IMR-90 (cell line): ENCODE data around the gene SPCS2. TPM values are rescaled to one million over a fixed set of nuclear protein-coding genes. Genes with fewer than 3 reads are reported as not detected.

Experiments used
- ATAC-seq: fragments of 200-7000 bp; cut with Tn5 transposase; 2 replicates; pipeline ENCODE4 v1.9.1; 2020; ENCODE audit warnings: low read depth, mild to moderate bottlenecking, moderate library complexity
- BruUV-seq: library from RNA; stranded (reverse); fragments of 400-500 nt; replicated peaks from 2 replicates; lab custom pipeline; 2021; lab: Mats Ljungman, UMichigan
- CTCF ChIA-PET: fragments of 300-600 bp; formaldehyde crosslinking; extraction: SDS; loops from one replicate; lab custom pipeline; 2021; ENCODE audit warnings: antibody characterized with exemption; lab: Yijun Ruan, JAX
- POLR2A ChIA-PET: fragments of 300-600 bp; sonication (Branson Sonifier 250); formaldehyde crosslinking; loops from one replicate; lab custom pipeline; 2022; ENCODE audit warnings: antibody characterized with exemption; ENCODE audit not compliant: unreplicated experiment; lab: Charles Lee
- DNase-seq: peaks from one replicate; pipeline ENCODE4 v3.0.0; 2013
- H2AFZ ChIP-seq: replicated peaks from 2 replicates; pipeline ENCODE3; 2013; ENCODE audit warnings: low read length, mild to moderate bottlenecking; ENCODE audit not compliant: poor library complexity
- H2AK5ac ChIP-seq: 2 replicates; pipeline ENCODE4 v1.6.1; 2013; ENCODE audit warnings: low read depth, low read length, inconsistent platforms
- H2AK9ac ChIP-seq: replicated peaks from 2 replicates; pipeline ENCODE3; 2013; ENCODE audit warnings: mild to moderate bottlenecking, low read depth, low read length, moderate library complexity; ENCODE audit not compliant: poor library complexity
- H2BK120ac ChIP-seq: 2 replicates; pipeline ENCODE4 v1.6.1; 2013; ENCODE audit warnings: low read depth, low read length, inconsistent platforms
- H2BK15ac ChIP-seq: 3 replicates; pipeline ENCODE4 v1.6.1; 2013; ENCODE audit warnings: low read depth, low read length, inconsistent platforms
- H2BK20ac ChIP-seq: 2 replicates; pipeline ENCODE4 v1.6.1; 2013; ENCODE audit warnings: low read depth, mild to moderate bottlenecking, inconsistent platforms, low read length, moderate library complexity
- H2BK5ac ChIP-seq: 2 replicates; pipeline ENCODE4 v1.6.1; 2013; ENCODE audit warnings: mild to moderate bottlenecking, low read depth, low read length, inconsistent platforms; ENCODE audit not compliant: poor library complexity, severe bottlenecking
- H3K14ac ChIP-seq: replicated peaks from 2 replicates; pipeline ENCODE4 v1.6.1; 2013; ENCODE audit warnings: low read depth, low read length, inconsistent platforms
- H3K18ac ChIP-seq: 2 replicates; pipeline ENCODE4 v1.6.1; 2013; ENCODE audit warnings: low read depth, low read length, control low read depth
- H3K23ac ChIP-seq: 2 replicates; pipeline ENCODE4 v1.6.1; 2013; ENCODE audit warnings: low read depth, low read length, inconsistent platforms
- H3K27ac ChIP-seq: 2 replicates; pipeline ENCODE4 v1.5.1; 2013; ENCODE audit warnings: mild to moderate bottlenecking, control low read depth, low read length; ENCODE audit not compliant: insufficient read depth
- H3K27me3 ChIP-seq: 2 replicates; pipeline ENCODE4 v1.6.1; 2013; ENCODE audit warnings: low read length; ENCODE audit not compliant: control insufficient read depth, insufficient read depth
- H3K36me3 ChIP-seq: 2 replicates; pipeline ENCODE4 v1.6.1; 2013; ENCODE audit warnings: low read length, mixed read lengths; ENCODE audit not compliant: control insufficient read depth, insufficient read depth
- H3K4ac ChIP-seq: 2 replicates; pipeline ENCODE4 v1.6.1; 2013; ENCODE audit warnings: low read depth, low read length, inconsistent platforms
- H3K4me1 ChIP-seq: 2 replicates; pipeline ENCODE4 v1.6.1; 2013; ENCODE audit warnings: low read length, mixed read lengths; ENCODE audit not compliant: control insufficient read depth, insufficient read depth
- H3K4me2 ChIP-seq: 2 replicates; pipeline ENCODE4 v1.6.1; 2013; ENCODE audit warnings: low read depth, mild to moderate bottlenecking, control low read depth, low read length, moderate library complexity
- H3K4me3 ChIP-seq: 2 replicates; pipeline ENCODE4 v1.5.1; 2013; ENCODE audit warnings: low read depth, mild to moderate bottlenecking, control low read depth, low read length, moderate library complexity; ENCODE audit not compliant: insufficient read depth
- H3K56ac ChIP-seq: 2 replicates; pipeline ENCODE4 v1.6.1; 2013; ENCODE audit warnings: low read length, inconsistent platforms; ENCODE audit not compliant: insufficient read depth; ENCODE audit errors: extremely low read depth
- H3K79me1 ChIP-seq, 2 experiments: 2 replicates each; pipeline ENCODE4 v1.6.1; 2013; ENCODE audit warnings: low read length in 2 of 2, inconsistent platforms in 1 of 2, low read depth in 1 of 2
- H3K9ac ChIP-seq: 2 replicates; pipeline ENCODE4 v1.6.1; 2013; ENCODE audit warnings: low read depth, low read length, control low read depth
- H3K9me1 ChIP-seq: 2 replicates; pipeline ENCODE4 v1.6.1; 2013; ENCODE audit warnings: low read length, inconsistent platforms; ENCODE audit not compliant: insufficient read depth
- H3K9me3 ChIP-seq: 2 replicates; pipeline ENCODE4 v1.6.1; 2013; ENCODE audit warnings: low read length; ENCODE audit not compliant: control insufficient read depth, insufficient read depth
- H4K20me1 ChIP-seq: 2 replicates; pipeline ENCODE4 v1.6.1; 2013; ENCODE audit warnings: low read length, inconsistent platforms; ENCODE audit not compliant: insufficient read depth
- H4K5ac ChIP-seq: 2 replicates; pipeline ENCODE4 v1.6.1; 2013; ENCODE audit warnings: mild to moderate bottlenecking, low read depth, low read length, control low read depth
- H4K8ac ChIP-seq, 2 experiments: 2 replicates each; pipeline ENCODE4 v1.6.1; 2013; ENCODE audit warnings: low read depth in 2 of 2, low read length in 2 of 2, control low read depth in 1 of 2, inconsistent platforms in 1 of 2
- H4K91ac ChIP-seq: 2 replicates; pipeline ENCODE4 v1.6.1; 2013; ENCODE audit warnings: low read depth, low read length, inconsistent platforms; ENCODE audit not compliant: insufficient read depth
- BHLHE40 ChIP-seq: fragments of 150-350 bp; IDR thresholded peaks from 2 replicates; pipeline ENCODE4 v1.6.1; 2016; ENCODE audit warnings: mild to moderate bottlenecking, low read depth, low read length
- CEBPB ChIP-seq: IDR thresholded peaks from 2 replicates; pipeline ENCODE4 v1.6.1; 2012; ENCODE audit warnings: low read depth, low read length, improper control_type of control experiment
- CHD1 ChIP-seq: IDR thresholded peaks from 2 replicates; pipeline ENCODE4 v1.6.1; 2012; ENCODE audit warnings: low read depth, low read length, improper control_type of control experiment
- NFE2L2 ChIP-seq: fragments of 150-350 bp; IDR thresholded peaks from 2 replicates; pipeline ENCODE4 v1.6.1; 2016; ENCODE audit warnings: low read depth, mild to moderate bottlenecking, low read length
- RCOR1 ChIP-seq: IDR thresholded peaks from 2 replicates; pipeline ENCODE4 v1.6.1; 2012; ENCODE audit warnings: mild to moderate bottlenecking, low read length, improper control_type of control experiment; ENCODE audit not compliant: insufficient replicate concordance
- RFX5 ChIP-seq: IDR thresholded peaks from 2 replicates; pipeline ENCODE4 v1.8.0; 2012; ENCODE audit warnings: low read depth, mild to moderate bottlenecking, low read length, moderate library complexity
- SMC3 ChIP-seq: fragments of 150-350 bp; IDR thresholded peaks from 2 replicates; pipeline ENCODE4 v1.6.1; 2016; ENCODE audit warnings: low read depth, mild to moderate bottlenecking, antibody characterized with exemption, low read length, moderate library complexity
- WGBS, 2 experiments: methylation state at CpG; one replicate each; pipeline versions ENCODE4 v1.1.5 to v1.1.7; 2013; ENCODE audit warnings: missing lambda C conversion rate in 2 of 2; ENCODE audit not compliant: insufficient read length in 1 of 2; ENCODE audit errors: extremely low coverage in 2 of 2; 5-methylcytosine and 5-hydroxymethylcytosine counted together
- dilution Hi-C: fragments of 300-500 bp; cut with HindIII; formaldehyde crosslinking; loops from one replicate; pipeline ENCODE4 v1.14.3; 2018; ENCODE audit warnings: low sequenced_read_pairs; ENCODE audit not compliant: unreplicated experiment
- in situ Hi-C: fragments of 300-500 bp; cut with MboI; formaldehyde crosslinking; loops from 3 replicates; pipeline ENCODE4 v1.14.3; 2019; ENCODE audit warnings: low sequenced_read_pairs, inconsistent platforms, mixed read lengths
- intact Hi-C: fragments of 100-400 bp; cut with micrococcal nuclease; formaldehyde crosslinking; loops from 2 replicates; pipeline ENCODE4 v1.10.0; 2022
- polyA plus RNA-seq, 3 experiments: library from polyadenylated mRNA; depleted of rRNA; stranded (reverse); fragments of >200 nt; gene quantifications; 2 replicates each; pipeline ENCODE4 v1.2.3, GENCODE V29; 2012; ENCODE audit warnings: low replicate concordance in 1 of 3
- total RNA-seq: library from RNA; depleted of rRNA; stranded (reverse); fragments of >200 nt; gene quantifications from 2 replicates; pipeline ENCODE4 v1.2.3, GENCODE V29; 2012
- TF ChIP-seq, protein P1 (sequence below): fragments of 150-350 bp; IDR thresholded peaks from 2 replicates; pipeline ENCODE4 v1.6.1; 2016; ENCODE audit warnings: low read depth, mild to moderate bottlenecking, low read length, moderate library complexity, borderline replicate concordance

The SPCS2 gene
- total and polyA plus RNA-seq, 2 of the 4 experiments (the other 2 are of a cell fraction), result 15.4 to 76.0 TPM

DNA sequence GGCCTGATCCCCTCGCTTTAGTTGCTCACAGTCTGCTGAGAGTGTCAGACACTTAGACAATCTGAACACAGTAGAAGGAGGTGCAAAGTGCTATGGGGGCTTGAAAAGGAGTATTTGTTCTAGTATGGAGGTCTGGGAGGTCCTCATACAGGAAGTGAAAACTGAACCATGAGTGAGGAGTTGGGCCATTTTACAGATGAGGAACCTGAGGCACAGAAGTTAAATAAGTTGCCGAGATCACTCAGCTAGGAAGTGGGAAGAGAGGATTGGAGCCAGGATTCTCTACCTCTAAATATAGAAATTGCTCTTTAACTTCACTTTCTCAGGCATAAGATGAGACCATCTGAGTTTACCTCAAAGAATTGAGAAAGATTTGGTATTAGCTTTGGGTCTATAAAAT lies 35.7 kb downstream of the SPCS2 start:
- Histone ChIP-seq H3K79me1 (peaks cover 2 to 8% of the 10 kb centered on the region in 2 experiments; a peak in 3 of 4 replicates), H2BK120ac (no peak overlapping the region), H2AFZ (no peak overlapping the region), H3K4me3 (no peak overlapping the region), H2AK5ac (no peak overlapping the region), H2AK9ac (no peak overlapping the region), H4K20me1 (no peaks in the 10 kb centered on the region), H3K4me1 (no peaks in the 10 kb centered on the region), H3K36me3 (no peaks in the 10 kb centered on the region), H3K9ac (no peak overlapping the region), H3K9me1 (peaks cover 5% of the 10 kb centered on the region; the same call in 1 of the 2 replicates), H3K4ac (no peak overlapping the region), H2BK20ac (no peak overlapping the region), H3K14ac (no peak overlapping the region), H3K18ac (no peak overlapping the region), H4K91ac (no peak overlapping the region), H3K27ac (no peak overlapping the region), H4K5ac (no peak overlapping the region), H2BK5ac (no peak overlapping the region), H3K23ac (no peak overlapping the region), H3K27me3 (no peaks in the 10 kb centered on the region), H3K56ac (no peak overlapping the region), H2BK15ac (no peak overlapping the region), H3K4me2 (no peak overlapping the region), H3K9me3 (no peaks in the 10 kb centered on the region), H4K8ac (no peak overlapping the region)
- no TSS peak for BruUV-seq
- DNase-seq (no peak), ATAC-seq (no peak)
- in situ Hi-C loops (no loop called here), intact Hi-C loops (no loop called here), dilution Hi-C loops (no loop called here)
- CTCF ChIA-PET, result no interaction called here
- TF ChIP-seq, protein P1, sequence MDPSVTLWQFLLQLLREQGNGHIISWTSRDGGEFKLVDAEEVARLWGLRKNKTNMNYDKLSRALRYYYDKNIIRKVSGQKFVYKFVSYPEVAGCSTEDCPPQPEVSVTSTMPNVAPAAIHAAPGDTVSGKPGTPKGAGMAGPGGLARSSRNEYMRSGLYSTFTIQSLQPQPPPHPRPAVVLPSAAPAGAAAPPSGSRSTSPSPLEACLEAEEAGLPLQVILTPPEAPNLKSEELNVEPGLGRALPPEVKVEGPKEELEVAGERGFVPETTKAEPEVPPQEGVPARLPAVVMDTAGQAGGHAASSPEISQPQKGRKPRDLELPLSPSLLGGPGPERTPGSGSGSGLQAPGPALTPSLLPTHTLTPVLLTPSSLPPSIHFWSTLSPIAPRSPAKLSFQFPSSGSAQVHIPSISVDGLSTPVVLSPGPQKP, result no peak
- TF ChIP-seq CHD1 (no peak), RFX5 (no peak), BHLHE40 (no peak), RCOR1 (no peak), CEBPB (no peak), SMC3 (no peak), NFE2L2 (no peak)
- POLR2A ChIA-PET, result no interaction called here
- no CpG with 5 or more reads among the region's 2 CpGs for WGBS, 2 experiments
